PC-9 (cell line): ENCODE results near the gene ADGRL4.

Experiments
- EZH2 ChIP-seq: fragments of 200-600 bp; sonication (generic); IDR thresholded peaks from 2 replicates; pipeline ENCODE4 v1.8.0; 2017; ENCODE audit warnings: antibody characterized with exemption, low read depth
- TF ChIP-seq, protein P1 (sequence below): fragments of 200-600 bp; sonication (generic); conservative IDR thresholded peaks from 2 replicates; pipeline ENCODE4 v1.6.1; 2017; ENCODE audit warnings: mixed run types, antibody characterized with exemption, mild to moderate bottlenecking, moderate library complexity

DNA sequence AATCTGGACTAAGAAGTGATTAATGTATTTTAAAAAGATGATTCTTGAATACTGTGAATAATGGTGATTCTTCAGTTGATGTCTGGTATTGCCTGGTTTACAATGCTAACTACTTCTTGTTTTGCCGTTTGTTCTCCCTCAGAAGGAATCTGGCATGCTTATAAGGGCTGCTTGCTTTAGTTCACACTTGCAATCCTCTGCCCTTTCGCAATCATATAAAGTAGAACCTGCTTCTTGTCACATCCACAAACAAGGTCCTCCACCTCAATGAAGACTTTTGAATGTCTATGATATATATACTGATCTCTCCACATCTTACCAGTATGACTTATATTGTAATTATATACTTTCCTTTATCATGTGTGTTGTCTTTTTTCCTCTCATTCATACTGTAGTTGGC lies 92.6 kb downstream of the ADGRL4 start:
- TF ChIP-seq EZH2 = no peak
- TF ChIP-seq, protein P1, sequence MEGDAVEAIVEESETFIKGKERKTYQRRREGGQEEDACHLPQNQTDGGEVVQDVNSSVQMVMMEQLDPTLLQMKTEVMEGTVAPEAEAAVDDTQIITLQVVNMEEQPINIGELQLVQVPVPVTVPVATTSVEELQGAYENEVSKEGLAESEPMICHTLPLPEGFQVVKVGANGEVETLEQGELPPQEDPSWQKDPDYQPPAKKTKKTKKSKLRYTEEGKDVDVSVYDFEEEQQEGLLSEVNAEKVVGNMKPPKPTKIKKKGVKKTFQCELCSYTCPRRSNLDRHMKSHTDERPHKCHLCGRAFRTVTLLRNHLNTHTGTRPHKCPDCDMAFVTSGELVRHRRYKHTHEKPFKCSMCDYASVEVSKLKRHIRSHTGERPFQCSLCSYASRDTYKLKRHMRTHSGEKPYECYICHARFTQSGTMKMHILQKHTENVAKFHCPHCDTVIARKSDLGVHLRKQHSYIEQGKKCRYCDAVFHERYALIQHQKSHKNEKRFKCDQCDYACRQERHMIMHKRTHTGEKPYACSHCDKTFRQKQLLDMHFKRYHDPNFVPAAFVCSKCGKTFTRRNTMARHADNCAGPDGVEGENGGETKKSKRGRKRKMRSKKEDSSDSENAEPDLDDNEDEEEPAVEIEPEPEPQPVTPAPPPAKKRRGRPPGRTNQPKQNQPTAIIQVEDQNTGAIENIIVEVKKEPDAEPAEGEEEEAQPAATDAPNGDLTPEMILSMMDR = no peak
